T-cell (primary cell): ENCODE results near the gene AGXT. TPM values are rescaled to one million over a fixed set of nuclear protein-coding genes. Genes with fewer than 3 reads are reported as not detected.

Experiments
- ATAC-seq, 4 experiments: fragments of 200-7000 bp in 3 of 4; fragments of 150-1000 bp in 1 of 4; cut with Tn5 transposase; replicated peaks in 1 of 4; 1 replicate in 3 of 4; 2 replicates in 1 of 4; pipeline ENCODE4 v1.10.0; 2021; ENCODE audit warnings: moderate library complexity in 3 of 4, mild to moderate bottlenecking in 2 of 4, moderate number of reproducible peaks in 1 of 4
- CTCF ChIA-PET, 2 donors: fragments of 300-600 bp; sonication (Branson Sonifier 250); formaldehyde crosslinking; loops; one replicate each; lab custom pipeline; 2022; ENCODE audit warnings: antibody characterized with exemption in 2 of 2; lab: Charles Lee
- POLR2A ChIA-PET, 2 donors: fragments of 300-600 bp; sonication (Branson Sonifier 250); formaldehyde crosslinking; loops; one replicate each; lab custom pipeline; 2022; ENCODE audit warnings: antibody characterized with exemption in 2 of 2; lab: Charles Lee
- DNase-seq, 35 experiments: peaks; one replicate each; pipeline versions ENCODE4 v3.0.0 to v3.0.0-alpha.2; 2013 to 2023
- H3K27ac ChIP-seq: one replicate; pipeline ENCODE4 v1.5.1; 2013; ENCODE audit warnings: low read length
- H3K27me3 ChIP-seq, 2 experiments: replicated peaks in 1 of 2; 1 replicate in 1 of 2; 2 replicates in 1 of 2; pipeline versions ENCODE4 v1.6.1 to v1.7.0; 2013; ENCODE audit warnings: low read length in 1 of 2, mixed read lengths in 1 of 2; ENCODE audit not compliant: control insufficient read depth in 2 of 2, insufficient read depth in 2 of 2; ENCODE audit errors: extremely low read depth in 1 of 2
- H3K36me3 ChIP-seq, 2 donors: 1 replicate in 1 of 2; 2 replicates in 1 of 2; pipeline versions ENCODE4 v1.6.1 to v1.7.0; 2013; ENCODE audit warnings: low read length in 1 of 2; ENCODE audit not compliant: control insufficient read depth in 2 of 2, insufficient read depth in 1 of 2; ENCODE audit errors: extremely low read depth in 1 of 2
- H3K4me1 ChIP-seq, 2 experiments: 1 replicate in 1 of 2; 2 replicates in 1 of 2; pipeline versions ENCODE4 v1.6.1 to v1.7.0; 2013; ENCODE audit warnings: low read length in 2 of 2, mixed read lengths in 1 of 2; ENCODE audit not compliant: insufficient read depth in 2 of 2, control insufficient read depth in 1 of 2; ENCODE audit errors: extremely low read depth in 1 of 2
- H3K4me3 ChIP-seq, 2 donors: 1 replicate in 1 of 2; 2 replicates in 1 of 2; pipeline versions ENCODE4 v1.5.1 to v1.7.0; 2013; ENCODE audit warnings: mild to moderate bottlenecking in 2 of 2, low read length in 1 of 2, moderate library complexity in 1 of 2; ENCODE audit not compliant: control insufficient read depth in 1 of 2; ENCODE audit errors: extremely low read depth in 1 of 2
- H3K9me3 ChIP-seq: 2 replicates; pipeline ENCODE4 v1.7.0; 2013
- H3K27ac Mint-ChIP-seq, 2 donors: one replicate each; pipeline ENCODE4 v1.8.0; 2020 to 2021; ENCODE audit warnings: mild to moderate bottlenecking in 2 of 2, mixed read lengths in 2 of 2
- H3K27me3 Mint-ChIP-seq, 2 donors: one replicate each; pipeline ENCODE4 v1.8.0; 2021 to 2022; ENCODE audit warnings: mixed read lengths in 2 of 2
- H3K36me3 Mint-ChIP-seq: one replicate; pipeline ENCODE4 v1.8.0; 2021; ENCODE audit warnings: mixed read lengths
- H3K4me1 Mint-ChIP-seq, 3 donors: one replicate each; pipeline ENCODE4 v1.8.0; 2020 to 2022; ENCODE audit warnings: mixed read lengths in 3 of 3, mild to moderate bottlenecking in 1 of 3
- H3K4me3 Mint-ChIP-seq, 3 donors: one replicate each; pipeline ENCODE4 v1.8.0; 2020 to 2022; ENCODE audit warnings: mild to moderate bottlenecking in 3 of 3, mixed read lengths in 3 of 3, moderate library complexity in 3 of 3
- H3K9me3 Mint-ChIP-seq, 3 donors: one replicate each; pipeline ENCODE4 v1.8.0; 2020 to 2022; ENCODE audit warnings: mixed read lengths in 3 of 3
- WGBS: methylation state at CpG from one replicate; pipeline ENCODE4 v1.1.5; 2013; ENCODE audit warnings: missing lambda C conversion rate; ENCODE audit not compliant: insufficient coverage; 5-methylcytosine and 5-hydroxymethylcytosine counted together
- total RNA-seq, 35 experiments: library from RNA in 6 of 35; stranded (reverse) in 6 of 35; fragments of 120-200 nt in 1 of 35; gene quantifications; one replicate each; pipeline versions ENCODE4 v1.2.1 to v1.2.4 and lab custom pipeline; 2013 to 2026

AGXT gene
- total RNA-seq, 5 donors from 2014 or later (not counting 1 experiment from before 2014, with no cell fraction given): 0.41 to 0.88 (median 0.76) TPM; not detected in 2

GRCh38 chr2:240884745-240885144 is 16.1 kb downstream of the AGXT start:
- no peaks in the 10 kb centered on the region for H3K36me3 ChIP-seq
- Mint-ChIP-seq H3K27me3 (no peaks in the 10 kb centered on the region), H3K4me1 (peaks cover 0 to 4% (median 0%) of the 10 kb centered on the region in 3 donors), H3K36me3 (no peaks in the 10 kb centered on the region), H3K9me3 (no peaks in the 10 kb centered on the region), H3K4me3 (no peak overlapping the region), H3K27ac (no peak overlapping the region)
- H3K27me3 ChIP-seq: no peaks in the 10 kb centered on the region
- no peak overlapping the region for H3K4me3 ChIP-seq
- no peak for DNase-seq
- H3K27ac ChIP-seq: no peak overlapping the region
- H3K4me1 ChIP-seq: no peaks in the 10 kb centered on the region
- H3K9me3 ChIP-seq: no peaks in the 10 kb centered on the region
- no peak for ATAC-seq
- ChIA-PET CTCF (no interaction called here), POLR2A (no interaction called here)
- 67% methylated on average over 2 of the region's 3 CpGs for WGBS

- H3K9me3 Mint-ChIP-seq: no peaks in the 10 kb centered on the region
- no peak overlapping the region for H3K4me3 ChIP-seq
- ChIA-PET CTCF (no interaction called here), POLR2A (no interaction called here)
- no peaks in the 10 kb centered on the region for H3K36me3 Mint-ChIP-seq
- H3K27ac ChIP-seq: no peak overlapping the region
- H3K4me1 Mint-ChIP-seq: peaks cover 0 to 4% (median 0%) of the 10 kb centered on the region in 3 donors
- ATAC-seq (no peak), DNase-seq (no peak)
- H3K27me3 ChIP-seq: no peaks in the 10 kb centered on the region
- H3K27ac Mint-ChIP-seq: no peak overlapping the region
- H3K27me3 Mint-ChIP-seq: no peaks in the 10 kb centered on the region
- no peak overlapping the region for H3K4me3 Mint-ChIP-seq
- no peaks in the 10 kb centered on the region for H3K36me3 ChIP-seq
- H3K4me1 ChIP-seq: no peaks in the 10 kb centered on the region
- WGBS: 86% methylated on average over 1 of the region's 1 CpG
- H3K9me3 ChIP-seq: no peaks in the 10 kb centered on the region
Observed at GRCh38 chr2:240885566-240885965, 16.9 kb downstream of the AGXT start.

- H3K36me3 ChIP-seq: no peaks in the 10 kb centered on the region
- no peaks in the 10 kb centered on the region for H3K36me3 Mint-ChIP-seq
- no peaks in the 10 kb centered on the region for H3K9me3 ChIP-seq
- H3K27me3 ChIP-seq: no peaks in the 10 kb centered on the region
- ATAC-seq (no peak), DNase-seq (no peak)
- WGBS: 80% methylated on average over 1 of the region's 5 CpGs
- no peak overlapping the region for H3K27ac Mint-ChIP-seq
- no peak overlapping the region for H3K4me3 ChIP-seq
- H3K4me1 ChIP-seq: no peaks in the 10 kb centered on the region
- H3K27me3 Mint-ChIP-seq: no peaks in the 10 kb centered on the region
- H3K4me3 Mint-ChIP-seq: no peak overlapping the region
- H3K9me3 Mint-ChIP-seq: no peaks in the 10 kb centered on the region
- no peak overlapping the region for H3K27ac ChIP-seq
- ChIA-PET POLR2A (no interaction called here), CTCF (no interaction called here)
- peaks cover 0 to 4% (median 0%) of the 10 kb centered on the region in 3 donors for H3K4me1 Mint-ChIP-seq
Observed at GRCh38 chr2:240886023-240886565, 17.5 kb downstream of the AGXT start.

GRCh38 chr2:240886678-240887609 is 18.3 kb downstream of the AGXT start:
- CTCF ChIA-PET: no interaction called here
- no peak overlapping the region for H3K4me3 Mint-ChIP-seq
- WGBS: 83% methylated on average over 14 of the region's 18 CpGs

GRCh38 chr2:240887631-240888030 is 19.0 kb downstream of the AGXT start:
- Mint-ChIP-seq H3K27ac (no peak overlapping the region), H3K4me3 (no peak overlapping the region), H3K9me3 (no peaks in the 10 kb centered on the region), H3K4me1 (no peaks in the 10 kb centered on the region), H3K36me3 (no peaks in the 10 kb centered on the region), H3K27me3 (no peaks in the 10 kb centered on the region)
- no peaks in the 10 kb centered on the region for H3K4me1 ChIP-seq
- H3K27me3 ChIP-seq: peaks cover 0 to 5% of the 10 kb centered on the region in 2 experiments
- H3K27ac ChIP-seq: no peak overlapping the region
- H3K36me3 ChIP-seq: no peaks in the 10 kb centered on the region
- ChIA-PET CTCF (no interaction called here), POLR2A (no interaction called here)
- 83% methylated on average over 4 of the region's 4 CpGs for WGBS
- DNase-seq: no peak
- no peaks in the 10 kb centered on the region for H3K9me3 ChIP-seq
- H3K4me3 ChIP-seq: no peak overlapping the region
- ATAC-seq: no peak

More at GRCh38 chr2:240886678-240887609, 18.3 kb downstream of the AGXT start:
- Mint-ChIP-seq H3K27me3 (no peaks in the 10 kb centered on the region), H3K4me1 (peaks cover 0 to 2% (median 0%) of the 10 kb centered on the region in 3 donors), H3K27ac (no peak overlapping the region), H3K36me3 (no peaks in the 10 kb centered on the region), H3K9me3 (no peaks in the 10 kb centered on the region)
- Histone ChIP-seq H3K27ac (no peak overlapping the region), H3K4me1 (no peaks in the 10 kb centered on the region), H3K4me3 (no peak overlapping the region), H3K27me3 (peaks cover 0 to 3% of the 10 kb centered on the region in 2 experiments), H3K9me3 (no peaks in the 10 kb centered on the region), H3K36me3 (no peaks in the 10 kb centered on the region)
- ATAC-seq (peak in 1 of 4 experiments; percentile 33), DNase-seq (no peak)
- POLR2A ChIA-PET: no interaction called here

- 91% methylated on average over 34 of the region's 37 CpGs for WGBS
Observed at GRCh38 chr2:240888130-240888889, 19.7 kb downstream of the AGXT start.

More at GRCh38 chr2:240888130-240888889, 19.7 kb downstream of the AGXT start:
- H3K4me3 ChIP-seq: no peak overlapping the region
- DNase-seq (no peak), ATAC-seq (no peak)
- H3K9me3 ChIP-seq: no peaks in the 10 kb centered on the region
- Mint-ChIP-seq H3K36me3 (no peaks in the 10 kb centered on the region), H3K27me3 (no peaks in the 10 kb centered on the region), H3K27ac (no peak overlapping the region), H3K4me1 (no peaks in the 10 kb centered on the region), H3K4me3 (no peak overlapping the region), H3K9me3 (no peaks in the 10 kb centered on the region)
- no peak overlapping the region for H3K27ac ChIP-seq
- POLR2A ChIA-PET: no interaction called here
- H3K36me3 ChIP-seq: no peaks in the 10 kb centered on the region
- CTCF ChIA-PET: no interaction called here
- peaks cover 0 to 11% of the 10 kb centered on the region in 2 experiments for H3K27me3 ChIP-seq
- no peaks in the 10 kb centered on the region for H3K4me1 ChIP-seq
